Mesothelial cell of epicardium (in vitro differentiated cells): Measurements from ENCODE around the gene MCU. TPM values are rescaled to one million over a fixed set of nuclear protein-coding genes. Genes with fewer than 3 reads are reported as not detected.
"Not testable (repeated sequence)": the region's sequence is repeated elsewhere in the genome, so short reads cannot be mapped to it uniquely, and the experiment has no call there.

Experiments used
- DNase-seq, 2 experiments: peaks; one replicate each; pipeline ENCODE4 v3.0.0; 2021; ENCODE audit warnings: low spot score in 2 of 2; ENCODE audit not compliant: unreplicated experiment in 2 of 2
- H3K27ac Mint-ChIP-seq: 2 replicates; pipeline ENCODE4 v1.8.0; 2021; ENCODE audit warnings: mixed read lengths
- H3K27me3 Mint-ChIP-seq: 2 replicates; pipeline ENCODE4 v1.8.0; 2021; ENCODE audit warnings: low read depth, mixed read lengths
- H3K36me3 Mint-ChIP-seq: 2 replicates; pipeline ENCODE4 v1.8.0; 2021; ENCODE audit warnings: mixed read lengths
- H3K4me1 Mint-ChIP-seq: 2 replicates; pipeline ENCODE4 v1.8.0; 2021; ENCODE audit warnings: mixed read lengths
- H3K4me3 Mint-ChIP-seq: 2 replicates; pipeline ENCODE4 v1.8.0; 2021; ENCODE audit warnings: mild to moderate bottlenecking, moderate library complexity, mixed read lengths
- H3K9me3 Mint-ChIP-seq: 2 replicates; pipeline ENCODE4 v1.8.0; 2021; ENCODE audit warnings: mixed read lengths
- total RNA-seq: library from RNA; stranded (reverse); gene quantifications from 3 replicates; pipeline ENCODE4 v1.2.1, GENCODE V29; 2021
- TF ChIP-seq, protein P1 (sequence below): fragments of 200-600 bp; sonication (generic); IDR thresholded peaks from one replicate; pipeline ENCODE4 v1.5.0; 2021; ENCODE audit warnings: antibody characterized with exemption; ENCODE audit not compliant: unreplicated experiment

The MCU gene
- total RNA-seq, 1 donor from 2014 or later: 44.6 TPM

DNA sequence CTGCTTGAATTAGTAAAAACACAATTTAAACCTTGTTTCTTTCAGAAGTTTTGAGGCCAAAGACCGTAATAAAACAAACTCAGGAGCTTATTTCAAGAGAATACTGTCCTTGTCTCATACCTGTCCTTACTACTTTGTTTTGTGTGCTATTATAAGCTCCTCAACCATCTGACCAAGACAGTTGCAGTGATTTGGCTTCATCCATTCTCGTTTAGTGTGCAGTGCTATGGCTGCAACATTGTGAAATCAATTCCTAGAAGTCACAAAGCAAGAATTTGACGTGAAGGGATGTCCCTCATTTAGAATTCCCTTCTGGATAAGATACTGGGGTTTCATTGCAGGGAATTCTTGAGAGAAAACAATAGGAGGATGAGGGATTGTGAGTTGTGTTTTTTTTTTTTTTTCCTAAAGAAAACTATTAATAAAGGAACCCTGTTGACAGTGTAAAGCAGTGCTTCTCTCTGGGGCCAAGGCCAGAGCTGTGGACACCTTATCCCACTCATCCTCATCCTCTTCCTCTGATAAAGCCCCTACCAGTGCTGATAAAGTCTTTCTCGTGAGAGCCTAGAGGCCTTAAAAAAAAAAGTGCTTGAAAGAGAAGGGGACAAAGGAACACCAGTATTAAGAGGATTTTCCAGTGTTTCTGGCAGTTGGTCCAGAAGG, 201.3 kb downstream of the MCU start, which contains the start of gene OIT3:
TSS of gene OIT3 (plus strand) at position 604 of the 663 bp plus-strand sequence. CDS start 60 bp downstream, outside the sequence.
- no peak within 1 kb of the TSS for H3K27ac Mint-ChIP-seq
- no peak for DNase-seq
- no peaks in the 10 kb centered on the region for H3K27me3 Mint-ChIP-seq
- TF ChIP-seq, protein P1, sequence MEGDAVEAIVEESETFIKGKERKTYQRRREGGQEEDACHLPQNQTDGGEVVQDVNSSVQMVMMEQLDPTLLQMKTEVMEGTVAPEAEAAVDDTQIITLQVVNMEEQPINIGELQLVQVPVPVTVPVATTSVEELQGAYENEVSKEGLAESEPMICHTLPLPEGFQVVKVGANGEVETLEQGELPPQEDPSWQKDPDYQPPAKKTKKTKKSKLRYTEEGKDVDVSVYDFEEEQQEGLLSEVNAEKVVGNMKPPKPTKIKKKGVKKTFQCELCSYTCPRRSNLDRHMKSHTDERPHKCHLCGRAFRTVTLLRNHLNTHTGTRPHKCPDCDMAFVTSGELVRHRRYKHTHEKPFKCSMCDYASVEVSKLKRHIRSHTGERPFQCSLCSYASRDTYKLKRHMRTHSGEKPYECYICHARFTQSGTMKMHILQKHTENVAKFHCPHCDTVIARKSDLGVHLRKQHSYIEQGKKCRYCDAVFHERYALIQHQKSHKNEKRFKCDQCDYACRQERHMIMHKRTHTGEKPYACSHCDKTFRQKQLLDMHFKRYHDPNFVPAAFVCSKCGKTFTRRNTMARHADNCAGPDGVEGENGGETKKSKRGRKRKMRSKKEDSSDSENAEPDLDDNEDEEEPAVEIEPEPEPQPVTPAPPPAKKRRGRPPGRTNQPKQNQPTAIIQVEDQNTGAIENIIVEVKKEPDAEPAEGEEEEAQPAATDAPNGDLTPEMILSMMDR: no peak
- no peaks in the 10 kb centered on the region for H3K9me3 Mint-ChIP-seq
- H3K36me3 Mint-ChIP-seq: peaks cover 16% of the 10 kb centered on the region
- H3K4me3 Mint-ChIP-seq: no peak within 1 kb of the TSS
- H3K4me1 Mint-ChIP-seq: peaks cover 3% of the 10 kb centered on the region

DNA sequence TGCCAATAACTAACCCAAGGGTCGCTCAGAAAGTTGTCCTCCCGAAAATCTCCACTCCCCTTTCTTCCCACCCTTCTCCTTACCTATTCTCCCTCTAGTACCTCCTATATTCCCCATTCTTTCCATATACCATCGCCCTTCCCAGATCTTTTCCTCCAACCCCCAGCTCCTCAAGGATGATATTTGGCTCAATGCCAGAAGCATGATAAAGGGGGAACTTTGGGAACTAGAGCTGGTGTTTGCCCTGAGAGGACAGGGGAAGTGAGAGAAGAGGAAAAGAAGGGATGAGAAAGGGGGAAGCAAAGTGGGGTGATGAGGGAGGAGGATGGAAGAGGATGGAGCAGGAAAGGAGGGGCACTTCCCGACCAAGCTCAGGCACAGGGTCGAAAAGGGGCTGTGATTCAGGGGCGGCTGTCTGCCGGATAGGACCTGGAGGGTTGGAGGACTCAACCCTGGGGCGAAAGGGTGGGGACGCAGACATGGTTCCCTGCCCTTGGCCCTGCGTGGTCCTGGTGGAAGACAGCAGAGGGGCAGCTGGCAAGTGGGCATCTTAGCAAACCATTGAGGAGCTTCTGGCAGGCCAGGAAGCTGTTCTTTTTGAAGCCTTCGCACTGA, 203.4 kb downstream of the MCU start:
- H3K4me1 Mint-ChIP-seq: no peaks in the 10 kb centered on the region
- no peaks in the 10 kb centered on the region for H3K36me3 Mint-ChIP-seq
- no peak for DNase-seq
- H3K27ac Mint-ChIP-seq: no peak overlapping the region
- no peaks in the 10 kb centered on the region for H3K27me3 Mint-ChIP-seq
- no peak overlapping the region for H3K4me3 Mint-ChIP-seq
- TF ChIP-seq, protein P1: no peak
- no peaks in the 10 kb centered on the region for H3K9me3 Mint-ChIP-seq

DNA sequence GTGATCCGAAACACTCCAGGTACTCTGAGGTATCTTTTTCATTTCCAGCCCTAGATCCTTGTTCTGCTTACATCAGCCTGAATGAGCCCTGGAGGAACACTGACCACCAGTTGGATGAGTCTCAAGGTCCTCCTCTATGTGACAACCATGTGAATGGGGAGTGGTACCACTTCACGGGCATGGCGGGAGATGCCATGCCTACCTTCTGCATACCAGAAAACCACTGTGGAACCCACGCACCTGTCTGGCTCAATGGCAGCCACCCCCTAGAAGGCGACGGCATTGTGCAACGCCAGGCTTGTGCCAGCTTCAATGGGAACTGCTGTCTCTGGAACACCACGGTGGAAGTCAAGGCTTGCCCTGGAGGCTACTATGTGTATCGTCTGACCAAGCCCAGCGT, 206.7 kb downstream of the MCU start:
- Mint-ChIP-seq H3K9me3 (no peaks in the 10 kb centered on the region), H3K36me3 (no peaks in the 10 kb centered on the region), H3K4me3 (no peak overlapping the region), H3K27ac (no peak overlapping the region), H3K4me1 (no peaks in the 10 kb centered on the region), H3K27me3 (no peaks in the 10 kb centered on the region)
- TF ChIP-seq, protein P1: no peak
- DNase-seq: no peak

DNA sequence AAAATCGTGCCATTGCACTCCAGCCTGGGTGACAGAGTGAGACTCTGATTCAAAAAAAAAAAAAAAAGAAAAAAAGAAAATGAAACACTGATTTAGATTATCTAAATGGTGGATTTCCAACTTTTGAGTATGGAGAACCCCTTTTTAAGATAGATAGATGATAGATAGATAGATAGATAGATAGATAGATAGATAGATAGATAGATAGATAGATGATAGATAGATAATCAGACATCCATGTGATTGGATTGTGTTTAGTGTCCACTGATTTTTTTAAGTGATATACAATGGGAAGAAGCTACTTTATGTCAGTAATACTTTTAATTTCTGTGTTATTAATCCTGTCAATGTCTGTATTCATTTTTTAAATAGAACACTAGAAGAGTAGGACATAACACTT, 207.6 kb downstream of the MCU start:
- TF ChIP-seq, protein P1: no peak
- H3K36me3 Mint-ChIP-seq: no peaks in the 10 kb centered on the region
- no peak overlapping the region for H3K4me3 Mint-ChIP-seq
- no peaks in the 10 kb centered on the region for H3K9me3 Mint-ChIP-seq
- no peaks in the 10 kb centered on the region for H3K4me1 Mint-ChIP-seq
- H3K27me3 Mint-ChIP-seq: no peaks in the 10 kb centered on the region
- no peak for DNase-seq
- H3K27ac Mint-ChIP-seq: no peak overlapping the region

GRCh38 chr10:72903941-72904446, 212.1 kb downstream of the MCU start:
- not testable (repeated sequence) for H3K4me1 Mint-ChIP-seq, H3K27ac Mint-ChIP-seq, DNase-seq, H3K9me3 Mint-ChIP-seq, H3K4me3 Mint-ChIP-seq, H3K36me3 Mint-ChIP-seq, H3K27me3 Mint-ChIP-seq

DNA sequence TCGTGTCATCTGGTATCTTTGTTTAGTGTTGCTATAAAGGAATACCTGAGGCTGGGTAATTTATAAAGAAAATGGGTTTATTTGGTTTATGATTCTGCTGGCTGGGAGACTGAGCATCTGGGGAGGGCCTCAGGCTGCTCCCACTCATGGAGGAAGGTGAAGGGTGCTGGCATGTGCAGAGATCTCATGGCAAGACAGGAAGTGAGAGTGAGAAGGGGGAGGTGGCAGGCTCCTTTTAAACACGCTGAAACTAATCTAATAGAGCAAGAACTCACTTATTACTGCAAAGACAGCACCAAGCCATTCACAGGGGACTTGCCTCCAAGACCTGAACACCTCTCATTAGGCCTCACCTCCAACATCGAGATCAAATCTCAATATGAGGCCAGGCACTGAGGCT, 212.9 kb downstream of the MCU start:
- H3K4me1 Mint-ChIP-seq: no peaks in the 10 kb centered on the region

More for the DNA sequence above, 212.9 kb downstream of the MCU start:
- no peaks in the 10 kb centered on the region for H3K9me3 Mint-ChIP-seq
- no peak for DNase-seq
- H3K27ac Mint-ChIP-seq: no peak overlapping the region
- TF ChIP-seq, protein P1: no peak
- H3K4me3 Mint-ChIP-seq: no peak overlapping the region
- H3K27me3 Mint-ChIP-seq: no peaks in the 10 kb centered on the region
- no peaks in the 10 kb centered on the region for H3K36me3 Mint-ChIP-seq
